SK-N-MC (cell line): ENCODE results near the gene TMEM255A.

ENCODE experiments used
- EZH2 ChIP-seq: fragments of 200-600 bp; sonication (generic); IDR thresholded peaks from one replicate; pipeline ENCODE4 v1.6.1; 2017; ENCODE audit warnings: antibody characterized with exemption
- FOXP2 ChIP-seq: optimal IDR thresholded peaks from 2 replicates; pipeline ENCODE3; 2011; ENCODE audit warnings: mild to moderate bottlenecking, moderate library complexity; ENCODE audit not compliant: insufficient read depth; ENCODE audit errors: extremely low read length, control extremely low read depth
- POLR2AphosphoS5 ChIP-seq: IDR thresholded peaks from 2 replicates; pipeline ENCODE4 v1.6.1; 2012; ENCODE audit warnings: mild to moderate bottlenecking, low read depth, low read length, borderline replicate concordance

- no peak for TF ChIP-seq EZH2
- no peak for TF ChIP-seq POLR2AphosphoS5
- TF ChIP-seq FOXP2, result no peak
Measured at GRCh38 chrX:120274958-120275357, 36.3 kb downstream of the TMEM255A start.
